HG03108 (cell line): ENCODE measurements around the gene ZNF516.
"Not testable (repeated sequence)": the region's sequence is repeated elsewhere in the genome, so short reads cannot be mapped to it uniquely, and the experiment has no call there.

Source experiments
- ATAC-seq: cut with Tn5 transposase; IDR thresholded peaks from one replicate; pipeline ENCODE4 v1.9.1; 2021; ENCODE audit warnings: moderate library complexity; ENCODE audit not compliant: unreplicated experiment

The ZNF516 gene

DNA sequence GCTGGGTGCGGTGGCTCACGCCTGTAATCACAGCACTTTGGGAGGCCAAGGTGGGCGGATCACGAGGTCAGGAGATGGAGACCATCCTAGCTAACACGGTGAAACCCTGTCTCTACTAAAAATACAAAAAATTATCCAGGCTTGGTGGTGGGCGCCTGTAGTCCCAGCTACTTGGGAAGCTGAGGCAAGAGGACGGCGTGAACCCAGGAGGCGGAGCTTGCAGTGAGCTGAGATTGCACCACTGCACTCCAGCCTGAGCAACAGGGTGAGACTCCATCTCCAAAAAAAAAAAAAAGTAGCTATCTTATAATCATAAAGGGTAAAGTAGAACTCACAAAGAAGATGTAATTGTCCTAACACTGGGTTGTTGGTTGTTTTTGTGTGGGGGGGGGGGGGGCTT is 21.5 kb downstream of the ZNF516 start:
- not testable (repeated sequence) for ATAC-seq

DNA sequence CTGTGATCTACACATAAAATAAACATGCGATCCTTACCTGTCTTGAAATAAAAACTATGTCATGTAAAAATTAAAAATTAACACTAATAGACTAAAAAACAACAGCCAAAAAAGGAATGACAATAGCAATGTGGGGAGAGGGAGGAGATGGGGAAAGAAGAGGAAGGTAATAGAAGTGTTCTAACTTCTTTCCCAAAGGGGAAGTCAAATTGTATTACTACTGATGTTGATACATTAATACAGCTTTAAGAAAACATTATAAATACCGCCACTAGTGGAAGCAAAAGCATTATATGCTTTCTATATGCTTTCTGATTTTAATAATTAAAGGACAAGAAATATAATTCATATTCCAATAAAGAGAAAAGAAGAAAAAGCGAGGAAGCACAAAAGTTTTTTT is 22.2 kb downstream of the ZNF516 start:
- no peak for ATAC-seq

- no peak for ATAC-seq
Observed at GRCh38 chr18:76471593-76471992, 23.4 kb downstream of the ZNF516 start.

- no peak for ATAC-seq
Observed at GRCh38 chr18:76468345-76469304, 26.4 kb downstream of the ZNF516 start.

DNA sequence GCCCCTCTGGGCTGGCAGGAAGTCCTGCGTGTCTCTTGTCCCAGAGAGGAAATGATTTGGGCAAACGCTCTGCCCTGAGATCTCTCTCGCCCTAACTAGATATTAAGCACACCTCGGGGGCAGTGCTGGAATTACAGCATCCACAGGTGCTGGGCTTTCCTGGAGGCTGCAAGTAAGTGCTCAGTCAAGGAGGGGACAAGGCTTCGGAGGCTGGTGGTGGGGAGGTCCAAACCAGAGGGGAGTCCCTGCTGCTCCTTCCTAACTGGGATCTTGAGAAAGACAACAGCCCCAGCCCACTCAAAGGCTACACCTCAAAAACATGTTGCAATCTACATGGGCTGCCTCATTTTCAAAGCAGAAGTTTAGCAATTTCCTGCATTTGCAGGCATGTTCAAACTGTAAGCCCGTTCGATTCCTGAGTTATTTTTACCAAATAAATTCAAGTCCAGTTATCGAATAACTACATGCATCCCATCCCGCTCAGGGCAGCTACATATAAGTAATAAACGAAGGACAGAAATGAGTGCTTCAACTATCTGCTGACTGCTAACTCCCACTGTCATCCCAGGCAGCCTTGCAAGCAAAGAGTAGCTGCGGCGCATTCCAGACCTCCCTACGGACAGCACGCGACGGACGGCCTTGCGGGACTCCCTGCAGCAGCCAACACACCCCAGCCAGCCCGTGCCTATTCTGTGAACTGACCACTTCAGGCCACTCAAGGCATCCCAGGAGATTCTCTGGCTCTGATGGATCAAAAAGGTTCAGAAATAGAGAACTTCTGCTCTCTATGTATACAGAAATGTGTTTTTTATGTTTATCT is 27.5 kb downstream of the ZNF516 start:
- ATAC-seq, result no peak

DNA sequence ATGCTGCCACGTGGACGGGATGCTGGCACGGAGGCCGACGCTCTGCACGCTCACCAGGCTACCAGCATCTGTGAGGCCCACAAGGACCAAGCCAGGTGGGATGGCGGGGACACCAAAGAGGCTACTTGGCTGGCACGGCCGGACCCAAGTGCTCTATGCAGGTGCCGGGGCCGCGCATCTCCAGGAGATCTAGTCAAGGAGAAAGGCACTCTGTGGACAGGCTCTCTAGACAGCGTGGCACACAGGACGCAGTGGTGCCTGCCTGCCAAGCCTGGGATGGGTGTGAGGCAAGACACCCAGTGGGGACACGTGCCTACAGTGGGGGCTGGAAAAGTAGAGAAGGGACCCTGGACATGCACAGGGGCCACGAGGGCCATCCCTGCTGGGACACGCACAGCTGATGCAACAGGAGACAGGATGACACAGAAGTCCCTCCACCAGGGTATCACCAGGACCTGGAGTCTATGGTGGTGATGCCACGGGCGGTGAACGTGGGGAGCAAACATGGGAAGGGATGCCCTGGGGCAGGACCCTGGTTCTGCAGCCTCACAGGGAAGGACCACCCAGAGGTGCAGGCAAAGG is 28.5 kb downstream of the ZNF516 start:
- ATAC-seq, result no peak

DNA sequence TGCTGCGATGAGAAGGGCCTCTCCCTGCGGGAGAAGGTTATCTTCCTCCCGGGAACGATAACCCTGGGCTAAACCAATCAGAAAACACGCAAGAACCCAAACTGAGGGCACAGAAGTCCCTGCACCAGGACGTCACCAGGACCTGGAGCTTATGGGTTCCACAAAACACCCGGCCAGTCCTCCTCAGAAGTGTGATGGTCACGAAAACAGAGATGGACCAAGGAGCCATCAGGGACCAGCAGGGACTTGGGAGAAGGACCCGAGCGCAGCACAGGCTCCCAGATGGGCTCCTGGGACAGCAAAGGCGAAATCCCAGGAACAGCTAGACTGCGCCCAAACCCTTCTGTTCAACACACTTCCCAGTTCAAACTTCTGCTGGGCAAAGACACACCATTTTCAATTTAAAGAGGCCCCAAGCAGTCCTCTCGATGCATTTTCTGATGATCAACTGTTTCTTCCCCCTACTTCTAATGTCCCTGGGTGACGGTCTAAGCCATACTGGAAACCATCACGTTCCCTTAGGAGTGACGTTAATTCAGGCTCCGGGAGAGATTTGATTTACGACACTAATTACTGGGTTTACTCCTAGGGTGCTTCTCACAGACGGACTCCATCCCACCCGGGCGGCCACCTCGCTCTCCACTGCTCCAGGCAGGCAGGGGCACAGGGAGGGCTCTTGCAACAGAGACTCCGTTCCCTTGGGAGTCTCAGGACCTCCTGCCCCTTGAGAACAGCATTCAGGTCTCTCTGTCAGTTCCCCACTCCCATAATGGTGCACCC is 29.2 kb downstream of the ZNF516 start:
- ATAC-seq, result no peak

- ATAC-seq, result no peak
Observed at GRCh38 chr18:76464281-76465259, 30.5 kb downstream of the ZNF516 start.

DNA sequence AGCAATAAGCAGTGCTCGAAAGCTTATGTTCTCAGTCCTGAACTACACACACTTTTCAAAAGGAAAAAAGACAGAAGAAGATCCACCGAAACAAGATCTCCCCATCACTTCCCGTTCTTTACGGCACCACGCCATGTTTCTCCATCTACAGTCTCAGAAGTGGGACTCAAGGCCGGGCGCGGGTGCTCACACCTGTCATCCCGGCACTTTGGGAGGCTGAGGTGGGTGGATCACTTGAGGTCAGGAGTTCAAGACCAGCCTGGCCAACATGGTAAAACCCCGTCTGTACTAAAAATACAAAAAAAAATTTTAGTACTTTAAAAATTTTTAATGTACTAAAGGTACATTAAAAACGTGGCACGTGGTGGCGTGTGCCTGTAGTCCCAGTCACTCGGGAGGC is 31.2 kb downstream of the ZNF516 start:
- no peak for ATAC-seq

DNA sequence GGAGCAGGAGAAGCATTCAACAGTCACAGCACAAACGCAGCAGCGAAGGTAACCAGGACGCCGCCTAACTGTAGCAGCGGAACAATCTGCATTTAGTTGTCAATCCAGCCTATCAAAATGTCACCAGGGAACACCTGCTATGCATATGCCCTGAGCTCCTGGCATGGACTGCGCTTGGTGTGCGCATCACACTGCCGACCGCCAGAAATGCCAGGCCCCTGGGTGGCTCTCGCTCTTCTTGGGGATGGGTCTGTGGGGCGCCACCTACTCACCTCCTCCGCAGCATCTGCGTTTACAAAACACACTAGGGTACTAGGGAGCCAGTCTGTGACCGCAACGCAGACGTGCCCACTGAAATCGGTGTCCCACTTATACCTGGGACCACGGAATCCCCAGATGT is 31.7 kb downstream of the ZNF516 start:
- no peak for ATAC-seq

DNA sequence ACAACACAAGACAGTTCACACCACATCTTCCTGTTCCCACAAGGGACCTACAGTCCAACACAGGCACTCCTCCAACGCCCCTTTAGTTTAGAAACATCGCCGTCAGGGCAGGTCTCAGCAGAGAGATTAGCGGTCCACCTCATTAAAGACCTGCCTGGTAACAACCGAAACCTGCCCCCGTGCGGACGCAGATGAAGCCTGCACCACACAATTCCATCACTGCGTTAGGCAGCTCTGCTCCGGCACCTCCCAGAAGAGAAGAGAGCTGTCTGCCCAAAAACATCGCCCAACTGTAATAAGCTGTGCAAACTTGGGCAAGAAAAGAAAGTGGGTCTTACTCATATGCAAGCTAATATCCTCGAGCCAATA is 32.7 kb downstream of the ZNF516 start:
- ATAC-seq, result no peak

- no peak for ATAC-seq
Observed at GRCh38 chr18:76461692-76462325, 33.2 kb downstream of the ZNF516 start.

DNA sequence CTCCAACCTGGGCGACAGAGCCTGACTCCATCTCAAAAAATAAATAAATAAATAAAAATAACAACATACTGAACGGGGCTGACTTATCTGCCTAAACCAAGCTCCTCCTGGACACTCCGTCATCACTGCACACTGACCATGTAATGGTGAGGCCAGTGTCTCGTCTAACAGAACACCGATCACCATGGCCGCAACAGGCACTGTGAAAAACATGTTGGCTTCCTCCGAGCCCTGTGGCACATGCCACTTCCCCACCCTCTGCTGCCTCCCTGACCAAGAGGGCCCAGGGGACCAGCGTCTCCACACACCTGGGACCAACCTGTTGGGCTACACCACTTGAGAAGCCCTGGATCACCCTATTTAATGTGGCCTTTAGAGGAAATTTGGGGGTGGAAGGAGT is 33.9 kb downstream of the ZNF516 start:
- no peak for ATAC-seq

- no peak for ATAC-seq
Observed at GRCh38 chr18:76460482-76460881, 34.6 kb downstream of the ZNF516 start.

GRCh38 chr18:76459687-76460350 is 35.2 kb downstream of the ZNF516 start:
- no peak for ATAC-seq

- no peak for ATAC-seq
Observed at GRCh38 chr18:76459312-76459686, 35.7 kb downstream of the ZNF516 start.

- ATAC-seq, result no peak
Observed at GRCh38 chr18:76458522-76459311, 36.3 kb downstream of the ZNF516 start.

GRCh38 chr18:76457957-76458356 is 37.1 kb downstream of the ZNF516 start:
- no peak for ATAC-seq
